ENCODE data around the gene CCDC187. TPM values are rescaled to one million over a fixed set of nuclear protein-coding genes. Genes with fewer than 3 reads are reported as not detected.

The CCDC187 gene
- total and polyA plus RNA-seq, 2 of the 4 experiments (the other 2 are of a cell fraction) = not detected

DNA sequence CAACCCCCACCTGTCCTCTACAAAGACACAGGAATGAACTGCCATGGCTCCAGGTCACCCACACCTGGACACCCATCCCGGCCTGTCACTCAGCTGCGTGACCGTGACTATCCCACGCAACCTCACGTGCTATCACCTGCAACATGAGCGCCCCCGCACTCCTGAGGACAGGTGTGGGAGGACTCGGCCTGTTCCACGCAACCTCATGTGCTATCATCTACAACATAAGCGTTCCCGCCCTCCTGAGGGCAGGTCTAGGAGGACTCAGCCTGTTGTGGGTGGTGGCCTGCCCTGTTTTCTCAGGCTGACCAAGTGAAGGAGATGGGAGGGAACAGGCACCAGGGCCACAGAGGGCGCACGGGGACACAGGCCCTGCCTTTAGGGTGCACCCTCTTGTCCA is 62.4 kb downstream of the CCDC187 start:
- peak overlapping the region; percentile 14 for H2AFZ ChIP-seq (replicated peaks; ENCODE audit: low read length, poor library complexity)
- no peak overlapping the region for H3K27ac ChIP-seq (ENCODE audit: insufficient read depth, low read length)
- H4K91ac ChIP-seq (ENCODE audit: insufficient read depth, low read depth, low read length) = no peak overlapping the region
- no peak overlapping the region for H4K5ac ChIP-seq (ENCODE audit: low read depth, low read length)
- H2BK20ac ChIP-seq (ENCODE audit: low read depth, low read length) = no peak overlapping the region
- POLR2A ChIA-PET (ENCODE audit: unreplicated experiment) = no interaction called here
- H3K79me1 ChIP-seq (ENCODE audit: low read depth in 1 of 2, low read length in 2 of 2) = peaks cover 22 to 59% of the 10 kb centered on the region in 2 experiments
- no peak overlapping the region for H4K8ac ChIP-seq (ENCODE audit: low read depth in 2 of 2, low read length in 2 of 2)
- intact Hi-C loops (cut with micrococcal nuclease) (no loop called here), dilution Hi-C loops (cut with HindIII; ENCODE audit: low sequenced_read_pairs, unreplicated experiment) (no loop called here), in situ Hi-C loops (cut with MboI; ENCODE audit: low sequenced_read_pairs) (no loop called here)
- H3K4ac ChIP-seq (ENCODE audit: low read depth, low read length) = no peak overlapping the region
- peaks cover 3% of the 10 kb centered on the region; the same call in 1 of the 2 replicates for H3K4me1 ChIP-seq (ENCODE audit: control insufficient read depth, insufficient read depth, low read length)
- ATAC-seq (ENCODE audit: low read depth) (no peak), DNase-seq (no peak)
- CTCF ChIA-PET = no interaction called here
- H2BK120ac ChIP-seq (ENCODE audit: low read depth, low read length) = no peak overlapping the region
- no peak overlapping the region for H3K56ac ChIP-seq (ENCODE audit: extremely low read depth, insufficient read depth, low read length)
- H2BK15ac ChIP-seq (ENCODE audit: low read depth, low read length) = no peak overlapping the region
- H3K18ac ChIP-seq (ENCODE audit: low read depth, low read length) = no peak overlapping the region
- TF ChIP-seq CHD1 (IDR thresholded peaks at IDR 0.05; ENCODE audit: low read depth, low read length) (no peak), NFE2L2 (IDR thresholded peaks at IDR 0.05; ENCODE audit: low read depth, low read length) (no peak), FOS (IDR thresholded peaks at IDR 0.05; ENCODE audit: low read depth, low read length) (no peak), MAFK (IDR thresholded peaks at IDR 0.05; ENCODE audit: low read depth, low read length) (no peak), POLR2A (IDR thresholded peaks at IDR 0.05; ENCODE audit: low read depth, low read length) (no peak), SMC3 (IDR thresholded peaks at IDR 0.05; ENCODE audit: low read depth, low read length) (no peak), RAD21 (IDR thresholded peaks at IDR 0.05; ENCODE audit: low read length) (no peak), CEBPB (IDR thresholded peaks at IDR 0.05; ENCODE audit: low read depth, low read length) (no peak)
- TF ChIP-seq, protein P1, sequence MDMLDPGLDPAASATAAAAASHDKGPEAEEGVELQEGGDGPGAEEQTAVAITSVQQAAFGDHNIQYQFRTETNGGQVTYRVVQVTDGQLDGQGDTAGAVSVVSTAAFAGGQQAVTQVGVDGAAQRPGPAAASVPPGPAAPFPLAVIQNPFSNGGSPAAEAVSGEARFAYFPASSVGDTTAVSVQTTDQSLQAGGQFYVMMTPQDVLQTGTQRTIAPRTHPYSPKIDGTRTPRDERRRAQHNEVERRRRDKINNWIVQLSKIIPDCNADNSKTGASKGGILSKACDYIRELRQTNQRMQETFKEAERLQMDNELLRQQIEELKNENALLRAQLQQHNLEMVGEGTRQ (IDR thresholded peaks at IDR 0.05; ENCODE audit: low read depth, low read length) = no peak
- TF ChIP-seq, protein P2, sequence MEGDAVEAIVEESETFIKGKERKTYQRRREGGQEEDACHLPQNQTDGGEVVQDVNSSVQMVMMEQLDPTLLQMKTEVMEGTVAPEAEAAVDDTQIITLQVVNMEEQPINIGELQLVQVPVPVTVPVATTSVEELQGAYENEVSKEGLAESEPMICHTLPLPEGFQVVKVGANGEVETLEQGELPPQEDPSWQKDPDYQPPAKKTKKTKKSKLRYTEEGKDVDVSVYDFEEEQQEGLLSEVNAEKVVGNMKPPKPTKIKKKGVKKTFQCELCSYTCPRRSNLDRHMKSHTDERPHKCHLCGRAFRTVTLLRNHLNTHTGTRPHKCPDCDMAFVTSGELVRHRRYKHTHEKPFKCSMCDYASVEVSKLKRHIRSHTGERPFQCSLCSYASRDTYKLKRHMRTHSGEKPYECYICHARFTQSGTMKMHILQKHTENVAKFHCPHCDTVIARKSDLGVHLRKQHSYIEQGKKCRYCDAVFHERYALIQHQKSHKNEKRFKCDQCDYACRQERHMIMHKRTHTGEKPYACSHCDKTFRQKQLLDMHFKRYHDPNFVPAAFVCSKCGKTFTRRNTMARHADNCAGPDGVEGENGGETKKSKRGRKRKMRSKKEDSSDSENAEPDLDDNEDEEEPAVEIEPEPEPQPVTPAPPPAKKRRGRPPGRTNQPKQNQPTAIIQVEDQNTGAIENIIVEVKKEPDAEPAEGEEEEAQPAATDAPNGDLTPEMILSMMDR (conservative IDR thresholded peaks at IDR 0.05; ENCODE audit: low read depth, low read length) = no peak
- no peak overlapping the region for H3K23ac ChIP-seq (ENCODE audit: low read depth, low read length)
- no peak overlapping the region for H3K4me3 ChIP-seq (ENCODE audit: insufficient read depth, low read depth, low read length)
- H3K9me3 ChIP-seq (ENCODE audit: control insufficient read depth, insufficient read depth, low read length) = no peaks in the 10 kb centered on the region
- H4K20me1 ChIP-seq (ENCODE audit: insufficient read depth, low read length) = peaks cover 42% of the 10 kb centered on the region
- H2AK5ac ChIP-seq (ENCODE audit: low read depth, low read length) = no peak overlapping the region
- no peaks in the 10 kb centered on the region for H3K27me3 ChIP-seq (ENCODE audit: control insufficient read depth, insufficient read depth, low read length)
- H2AK9ac ChIP-seq (replicated peaks; ENCODE audit: low read depth, low read length, poor library complexity) = no peak overlapping the region
- 90% methylated on average over 4 of the region's 13 CpGs; no CpG with 5 or more reads in 1 of the 2 experiments for whole genome bisulfite sequencing, 2 experiments (ENCODE audit: extremely low coverage in 2 of 2, insufficient read length in 1 of 2)
- H3K9ac ChIP-seq (ENCODE audit: low read depth, low read length) = no peak overlapping the region
- no peak overlapping the region for H3K4me2 ChIP-seq (ENCODE audit: low read depth, low read length)
- H3K9me1 ChIP-seq (ENCODE audit: insufficient read depth, low read length) = peaks cover 11% of the 10 kb centered on the region
- BruUV-seq (replicated peaks) = no TSS peak
- H3K14ac ChIP-seq (replicated peaks; ENCODE audit: low read depth, low read length) = no peak overlapping the region
- H3K36me3 ChIP-seq (ENCODE audit: control insufficient read depth, insufficient read depth, low read length) = no peaks in the 10 kb centered on the region
- no peak overlapping the region for H2BK5ac ChIP-seq (ENCODE audit: low read depth, low read length, poor library complexity, severe bottlenecking)
